Neural cell (in vitro differentiated cells): ENCODE measurements around the gene PROM2.

ENCODE experiments used
- EP300 ChIP-seq: fragments of 450-650 bp; conservative IDR thresholded peaks from 2 replicates; pipeline ENCODE4 v1.6.1; 2014; ENCODE audit warnings: antibody characterized with exemption, mild to moderate bottlenecking, moderate library complexity; ENCODE audit not compliant: poor library complexity, severe bottlenecking
- EZH2 ChIP-seq: fragments of 200-600, 300-800 bp; shearing (Covaris generic), sonication (generic); IDR thresholded peaks from 2 replicates; pipeline ENCODE4 v1.6.1; 2014; ENCODE audit warnings: antibody characterized with exemption, low read length, borderline replicate concordance, mild to moderate bottlenecking; ENCODE audit not compliant: insufficient read depth, poor library complexity, severe bottlenecking
- POLR2AphosphoS5 ChIP-seq: IDR thresholded peaks from 2 replicates; pipeline ENCODE4 v1.6.1; 2012
- RAD21 ChIP-seq: fragments of 450-650 bp; conservative IDR thresholded peaks from 2 replicates; pipeline ENCODE4 v1.6.1; 2014; ENCODE audit warnings: antibody characterized with exemption, mild to moderate bottlenecking, moderate library complexity
- SMC3 ChIP-seq: fragments of 450-650 bp; conservative IDR thresholded peaks from 2 replicates; pipeline ENCODE4 v1.6.1; 2014; ENCODE audit warnings: antibody characterized with exemption, mild to moderate bottlenecking, moderate library complexity; ENCODE audit not compliant: poor library complexity
- TAF1 ChIP-seq: IDR thresholded peaks from 2 replicates; pipeline ENCODE4 v1.6.1; 2012; ENCODE audit warnings: low read depth
- TF ChIP-seq, protein P1 (sequence below): fragments of 450-650 bp; IDR thresholded peaks from 2 replicates; pipeline ENCODE4 v1.5.1; 2014; ENCODE audit warnings: antibody characterized with exemption, mild to moderate bottlenecking, moderate library complexity; ENCODE audit not compliant: poor library complexity, severe bottlenecking

DNA sequence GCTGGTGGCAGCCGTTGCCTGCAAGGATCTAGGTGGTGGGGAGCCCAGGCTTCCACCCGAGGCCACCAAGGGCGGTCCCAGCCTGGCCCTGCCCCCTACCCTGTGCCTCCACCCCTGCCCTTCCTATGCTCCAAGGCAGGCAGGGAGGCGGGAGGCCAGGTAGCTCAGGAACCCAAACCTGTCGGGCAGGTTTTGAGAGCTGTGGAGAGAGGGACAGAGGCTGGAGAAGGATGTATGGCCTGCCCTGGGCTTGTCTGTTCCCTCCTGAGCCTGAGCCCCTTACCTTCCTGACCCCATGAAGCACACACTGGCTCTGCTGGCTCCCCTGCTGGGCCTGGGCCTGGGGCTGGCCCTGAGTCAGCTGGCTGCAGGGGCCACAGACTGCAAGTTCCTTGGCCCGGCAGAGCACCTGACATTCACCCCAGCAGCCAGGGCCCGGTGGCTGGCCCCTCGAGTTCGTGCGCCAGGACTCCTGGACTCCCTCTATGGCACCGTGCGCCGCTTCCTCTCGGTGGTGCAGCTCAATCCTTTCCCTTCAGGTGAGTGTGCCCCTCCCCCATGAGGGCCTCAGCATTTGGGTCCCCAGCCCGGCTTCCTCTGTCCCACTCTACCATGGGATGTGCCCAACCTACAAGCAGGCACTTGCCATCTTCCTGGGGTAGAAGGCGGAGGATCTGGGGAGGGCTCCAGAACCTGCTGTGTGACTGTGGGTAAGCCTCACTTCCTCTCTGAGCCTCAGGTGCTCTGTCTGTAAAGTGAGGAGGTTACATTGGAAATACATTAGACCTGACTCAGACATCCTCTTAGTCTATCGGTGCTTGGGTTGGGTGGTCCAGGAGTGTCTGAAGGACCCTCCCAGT is at the start of gene PROM2:
- TF ChIP-seq, protein P1, sequence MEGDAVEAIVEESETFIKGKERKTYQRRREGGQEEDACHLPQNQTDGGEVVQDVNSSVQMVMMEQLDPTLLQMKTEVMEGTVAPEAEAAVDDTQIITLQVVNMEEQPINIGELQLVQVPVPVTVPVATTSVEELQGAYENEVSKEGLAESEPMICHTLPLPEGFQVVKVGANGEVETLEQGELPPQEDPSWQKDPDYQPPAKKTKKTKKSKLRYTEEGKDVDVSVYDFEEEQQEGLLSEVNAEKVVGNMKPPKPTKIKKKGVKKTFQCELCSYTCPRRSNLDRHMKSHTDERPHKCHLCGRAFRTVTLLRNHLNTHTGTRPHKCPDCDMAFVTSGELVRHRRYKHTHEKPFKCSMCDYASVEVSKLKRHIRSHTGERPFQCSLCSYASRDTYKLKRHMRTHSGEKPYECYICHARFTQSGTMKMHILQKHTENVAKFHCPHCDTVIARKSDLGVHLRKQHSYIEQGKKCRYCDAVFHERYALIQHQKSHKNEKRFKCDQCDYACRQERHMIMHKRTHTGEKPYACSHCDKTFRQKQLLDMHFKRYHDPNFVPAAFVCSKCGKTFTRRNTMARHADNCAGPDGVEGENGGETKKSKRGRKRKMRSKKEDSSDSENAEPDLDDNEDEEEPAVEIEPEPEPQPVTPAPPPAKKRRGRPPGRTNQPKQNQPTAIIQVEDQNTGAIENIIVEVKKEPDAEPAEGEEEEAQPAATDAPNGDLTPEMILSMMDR, result no peak
- no peak for TF ChIP-seq POLR2AphosphoS5
- TF ChIP-seq EP300, result no peak
- no peak for TF ChIP-seq TAF1
- TF ChIP-seq RAD21, result no peak
- no peak for TF ChIP-seq SMC3
- no peak for TF ChIP-seq EZH2
